ENCODE measurements around the gene RARRES2.

Gene RARRES2

GRCh38 chr7:150360363-150361058 lies 19.1 kb upstream of the RARRES2 start:
- FAIRE-seq: no peak
- no peak for DNase-seq (ENCODE audit: insufficient read length, low spot score)
- no peak for TF ChIP-seq CTCF (IDR thresholded peaks at IDR 0.05; ENCODE audit: insufficient read depth, missing control alignments)

- FAIRE-seq: no peak
- TF ChIP-seq CTCF (IDR thresholded peaks at IDR 0.05; ENCODE audit: insufficient read depth, missing control alignments): no peak
- DNase-seq (ENCODE audit: insufficient read length, low spot score): no peak
These were observed 18.4 kb upstream of the RARRES2 start for GRCh38 chr7:150359622-150360362.

GRCh38 chr7:150358988-150359621 lies 17.7 kb upstream of the RARRES2 start:
- TF ChIP-seq CTCF (IDR thresholded peaks at IDR 0.05; ENCODE audit: insufficient read depth, missing control alignments): no peak
- FAIRE-seq: no peak
- no peak for DNase-seq (ENCODE audit: insufficient read length, low spot score)

- DNase-seq (ENCODE audit: insufficient read length, low spot score) (no peak), FAIRE-seq (no peak)
- no peak for TF ChIP-seq CTCF (IDR thresholded peaks at IDR 0.05; ENCODE audit: insufficient read depth, missing control alignments)
These were observed 17.0 kb upstream of the RARRES2 start for GRCh38 chr7:150358433-150358832.

GRCh38 chr7:150357771-150358427 lies 16.5 kb upstream of the RARRES2 start:
- no peak for FAIRE-seq
- no peak for TF ChIP-seq CTCF (IDR thresholded peaks at IDR 0.05; ENCODE audit: insufficient read depth, missing control alignments)
- DNase-seq (ENCODE audit: insufficient read length, low spot score): no peak

DNA sequence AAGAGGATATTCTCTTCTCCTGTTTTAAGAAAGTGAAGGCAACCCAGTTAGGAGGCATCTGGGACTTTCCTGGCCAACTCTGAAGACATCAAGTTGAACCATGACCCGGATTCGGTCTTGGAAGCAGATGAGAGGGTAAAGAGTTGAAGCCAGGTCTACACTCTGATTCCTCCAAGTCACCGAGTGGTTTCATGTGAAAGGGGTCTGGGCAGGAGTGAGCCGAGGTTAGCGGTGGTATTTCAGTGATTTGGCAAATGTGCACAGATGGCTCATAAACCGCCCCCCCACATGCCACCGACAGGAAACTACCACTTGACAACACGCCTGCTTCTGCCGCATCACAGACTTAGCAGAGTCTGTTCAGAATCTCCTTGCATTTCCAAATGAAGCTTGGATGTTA lies 15.8 kb upstream of the RARRES2 start:
- FAIRE-seq: no peak
- DNase-seq (ENCODE audit: insufficient read length, low spot score): no peak
- no peak for TF ChIP-seq CTCF (IDR thresholded peaks at IDR 0.05; ENCODE audit: insufficient read depth, missing control alignments)

All from D721Med (cell line).